Thyroid gland (tissue), 4 donors: Measurements from ENCODE around the gene KIF21A.

Source experiments
- POLR2A ChIP-seq, 2 donors: fragments of 450-650 bp; IDR thresholded peaks; one replicate each; pipeline ENCODE4 v1.6.1; 2017; ENCODE audit warnings: antibody characterized with exemption in 2 of 2, mild to moderate bottlenecking in 2 of 2, moderate library complexity in 1 of 2
- TF ChIP-seq, protein P1 (sequence below), 6 experiments: fragments of 200-600 bp in 3 of 6; fragments of 450-650 bp in 3 of 6; sonication (generic) in 3 of 6; IDR thresholded peaks; one replicate each; pipeline ENCODE4 v1.5.1; 2016 to 2019; ENCODE audit warnings: antibody characterized with exemption in 6 of 6, mild to moderate bottlenecking in 2 of 6, inconsistent platforms in 1 of 6, moderate library complexity in 1 of 6

- TF ChIP-seq POLR2A (IDR thresholded peaks at IDR 0.05): no peak
- TF ChIP-seq, protein P1, sequence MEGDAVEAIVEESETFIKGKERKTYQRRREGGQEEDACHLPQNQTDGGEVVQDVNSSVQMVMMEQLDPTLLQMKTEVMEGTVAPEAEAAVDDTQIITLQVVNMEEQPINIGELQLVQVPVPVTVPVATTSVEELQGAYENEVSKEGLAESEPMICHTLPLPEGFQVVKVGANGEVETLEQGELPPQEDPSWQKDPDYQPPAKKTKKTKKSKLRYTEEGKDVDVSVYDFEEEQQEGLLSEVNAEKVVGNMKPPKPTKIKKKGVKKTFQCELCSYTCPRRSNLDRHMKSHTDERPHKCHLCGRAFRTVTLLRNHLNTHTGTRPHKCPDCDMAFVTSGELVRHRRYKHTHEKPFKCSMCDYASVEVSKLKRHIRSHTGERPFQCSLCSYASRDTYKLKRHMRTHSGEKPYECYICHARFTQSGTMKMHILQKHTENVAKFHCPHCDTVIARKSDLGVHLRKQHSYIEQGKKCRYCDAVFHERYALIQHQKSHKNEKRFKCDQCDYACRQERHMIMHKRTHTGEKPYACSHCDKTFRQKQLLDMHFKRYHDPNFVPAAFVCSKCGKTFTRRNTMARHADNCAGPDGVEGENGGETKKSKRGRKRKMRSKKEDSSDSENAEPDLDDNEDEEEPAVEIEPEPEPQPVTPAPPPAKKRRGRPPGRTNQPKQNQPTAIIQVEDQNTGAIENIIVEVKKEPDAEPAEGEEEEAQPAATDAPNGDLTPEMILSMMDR (IDR thresholded peaks at IDR 0.05): no peak
Measured at GRCh38 chr12:39451977-39452376, 9.1 kb upstream of the KIF21A start.
